ENCODE measurements around the gene CARS2.

The CARS2 gene

GRCh38 chr13:110690516-110690915 is 15.4 kb downstream of the CARS2 start:
- no peaks in the 10 kb centered on the region; the same call in 1 of the 2 replicates for H3K36me3 ChIP-seq
- no peak overlapping the region for H3K4me3 ChIP-seq (ENCODE audit: low read depth, low read length)
- TF ChIP-seq, protein P1, sequence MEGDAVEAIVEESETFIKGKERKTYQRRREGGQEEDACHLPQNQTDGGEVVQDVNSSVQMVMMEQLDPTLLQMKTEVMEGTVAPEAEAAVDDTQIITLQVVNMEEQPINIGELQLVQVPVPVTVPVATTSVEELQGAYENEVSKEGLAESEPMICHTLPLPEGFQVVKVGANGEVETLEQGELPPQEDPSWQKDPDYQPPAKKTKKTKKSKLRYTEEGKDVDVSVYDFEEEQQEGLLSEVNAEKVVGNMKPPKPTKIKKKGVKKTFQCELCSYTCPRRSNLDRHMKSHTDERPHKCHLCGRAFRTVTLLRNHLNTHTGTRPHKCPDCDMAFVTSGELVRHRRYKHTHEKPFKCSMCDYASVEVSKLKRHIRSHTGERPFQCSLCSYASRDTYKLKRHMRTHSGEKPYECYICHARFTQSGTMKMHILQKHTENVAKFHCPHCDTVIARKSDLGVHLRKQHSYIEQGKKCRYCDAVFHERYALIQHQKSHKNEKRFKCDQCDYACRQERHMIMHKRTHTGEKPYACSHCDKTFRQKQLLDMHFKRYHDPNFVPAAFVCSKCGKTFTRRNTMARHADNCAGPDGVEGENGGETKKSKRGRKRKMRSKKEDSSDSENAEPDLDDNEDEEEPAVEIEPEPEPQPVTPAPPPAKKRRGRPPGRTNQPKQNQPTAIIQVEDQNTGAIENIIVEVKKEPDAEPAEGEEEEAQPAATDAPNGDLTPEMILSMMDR (IDR thresholded peaks at IDR 0.05; ENCODE audit: low read depth, low read length), result no peak
- no peak for DNase-seq
- no peaks in the 10 kb centered on the region for H3K27me3 ChIP-seq
- no peaks in the 10 kb centered on the region for H3K9me3 ChIP-seq
- H3K4me1 ChIP-seq, result no peaks in the 10 kb centered on the region

GRCh38 chr13:110689711-110690110 is 16.2 kb downstream of the CARS2 start:
- H3K9me3 ChIP-seq, result no peaks in the 10 kb centered on the region
- TF ChIP-seq, protein P1 (IDR thresholded peaks at IDR 0.05; ENCODE audit: low read depth, low read length), result no peak
- H3K4me1 ChIP-seq, result no peaks in the 10 kb centered on the region
- no peaks in the 10 kb centered on the region; the same call in 1 of the 2 replicates for H3K36me3 ChIP-seq
- no peak for DNase-seq
- H3K4me3 ChIP-seq (ENCODE audit: low read depth, low read length), result no peak overlapping the region
- no peaks in the 10 kb centered on the region for H3K27me3 ChIP-seq

DNA sequence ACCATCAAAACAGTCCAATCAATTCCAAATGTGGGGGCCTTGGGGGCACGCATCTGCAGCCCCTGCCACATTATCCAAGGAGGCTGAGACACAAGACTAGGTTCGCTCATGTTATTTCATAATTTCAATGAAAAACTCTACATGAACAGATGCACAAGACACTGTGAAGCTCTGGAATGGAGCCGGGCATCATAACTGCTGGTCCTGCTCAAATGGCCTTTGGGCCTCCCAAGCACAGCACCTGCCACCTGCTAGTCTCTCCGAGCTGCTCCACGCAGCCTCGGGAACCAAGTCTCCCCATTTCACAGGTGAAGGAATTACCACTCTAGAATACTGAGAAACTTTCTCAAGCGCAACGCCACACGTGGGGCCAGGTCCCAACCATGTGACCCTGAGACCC is 16.9 kb downstream of the CARS2 start:
- no peaks in the 10 kb centered on the region; the same call in 1 of the 2 replicates for H3K36me3 ChIP-seq
- no peak overlapping the region for H3K4me3 ChIP-seq (ENCODE audit: low read depth, low read length)
- H3K4me1 ChIP-seq, result no peaks in the 10 kb centered on the region
- no peaks in the 10 kb centered on the region for H3K9me3 ChIP-seq
- TF ChIP-seq, protein P1 (IDR thresholded peaks at IDR 0.05; ENCODE audit: low read depth, low read length), result no peak
- H3K27me3 ChIP-seq, result no peaks in the 10 kb centered on the region
- DNase-seq, result no peak

DNA sequence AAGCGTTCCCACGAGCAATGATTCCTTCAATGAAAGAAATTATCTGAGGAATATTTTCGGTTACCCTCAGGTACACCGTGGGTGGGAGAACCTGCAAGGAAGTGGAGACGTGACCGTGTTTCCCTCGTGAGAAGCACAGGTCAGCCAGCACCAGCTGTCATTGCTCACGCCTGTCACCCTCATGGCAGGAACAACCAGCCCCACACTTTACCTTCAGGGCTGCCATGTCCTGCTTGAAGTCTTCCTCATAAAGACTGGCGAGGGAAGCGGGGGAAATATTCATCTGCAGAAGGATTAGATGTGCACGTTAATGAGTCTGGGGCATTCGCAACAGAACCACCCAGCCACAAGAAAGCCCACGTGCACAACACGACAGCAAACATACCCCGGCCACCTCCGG is 18.2 kb downstream of the CARS2 start:
- Histone ChIP-seq H3K4me3 (ENCODE audit: low read depth, low read length) (no peak overlapping the region), H3K27me3 (no peaks in the 10 kb centered on the region), H3K36me3 (peaks cover 3% of the 10 kb centered on the region), H3K9me3 (no peaks in the 10 kb centered on the region), H3K4me1 (no peaks in the 10 kb centered on the region)
- no peak for DNase-seq
- TF ChIP-seq, protein P1 (IDR thresholded peaks at IDR 0.05; ENCODE audit: low read depth, low read length), result no peak

DNA sequence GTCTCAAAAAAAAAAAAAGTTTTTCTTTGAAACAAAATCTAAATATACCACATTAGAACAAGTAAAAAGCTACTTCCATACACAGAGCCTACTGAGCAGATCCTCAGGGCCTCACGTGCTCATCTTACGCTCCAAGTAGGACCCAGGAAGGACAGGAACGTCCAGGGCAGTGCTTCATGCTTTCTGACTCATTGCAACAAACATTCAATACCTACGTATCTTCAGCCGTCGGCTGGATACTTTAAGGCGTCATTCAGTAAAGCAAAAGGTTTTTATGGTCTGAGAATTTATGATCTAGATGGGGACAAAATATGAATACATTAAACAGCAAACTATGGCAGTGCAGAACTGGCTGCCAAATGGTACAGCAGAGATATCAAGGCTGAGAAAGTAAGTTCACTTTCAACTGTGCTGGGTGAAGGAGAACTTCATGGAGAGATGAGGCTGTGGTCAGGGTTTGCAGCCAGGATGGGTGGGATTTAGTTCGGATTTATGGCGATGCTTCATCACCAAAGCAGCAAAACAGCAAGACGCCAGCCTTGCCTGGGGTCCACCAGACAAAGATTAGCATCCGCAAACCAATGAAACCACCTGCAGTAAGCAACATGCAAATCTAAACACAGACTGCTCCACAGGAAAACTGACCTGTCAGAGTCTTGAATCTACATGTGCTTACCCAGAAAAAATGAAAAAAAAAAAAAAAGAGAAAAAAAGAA is 20.5 kb downstream of the CARS2 start:
- Histone ChIP-seq H3K4me1 (no peaks in the 10 kb centered on the region), H3K9me3 (no peaks in the 10 kb centered on the region), H3K36me3 (peaks cover 12% of the 10 kb centered on the region), H3K4me3 (ENCODE audit: low read depth, low read length) (no peak overlapping the region), H3K27me3 (no peaks in the 10 kb centered on the region)
- DNase-seq, result no peak
- TF ChIP-seq, protein P1 (IDR thresholded peaks at IDR 0.05; ENCODE audit: low read depth, low read length), result no peak

DNA sequence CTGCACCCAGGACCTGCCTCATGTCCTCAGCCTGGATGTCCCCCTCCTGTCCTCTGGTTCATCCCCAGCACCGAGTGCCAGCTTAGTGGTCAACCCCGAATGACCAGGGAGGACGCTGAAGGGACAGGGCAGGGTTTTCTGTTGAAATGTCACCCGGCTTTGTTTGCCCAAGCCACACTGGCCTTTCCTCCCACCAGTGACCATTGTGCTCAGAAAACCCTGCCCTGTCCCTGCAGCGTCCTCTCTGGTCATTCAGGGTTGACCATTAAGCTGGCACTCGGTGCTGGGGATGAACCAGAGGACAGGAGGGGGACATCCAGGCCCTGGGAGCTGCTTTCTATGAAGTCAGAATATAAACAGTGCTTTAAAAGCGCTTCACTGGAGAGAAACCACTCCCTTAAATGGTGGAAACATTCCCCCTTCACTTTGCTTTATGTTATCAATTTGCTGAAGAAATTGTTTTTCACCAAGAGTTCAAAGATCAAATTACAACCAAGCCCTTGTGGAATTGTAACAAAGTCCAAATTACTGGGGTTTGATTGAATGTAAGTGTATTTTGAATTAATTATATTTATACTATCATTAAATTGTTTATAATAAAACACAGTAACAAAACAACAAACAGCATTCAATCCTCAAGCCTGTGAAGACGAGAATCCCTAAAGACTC is 21.4 kb downstream of the CARS2 start:
- no peak overlapping the region for H3K4me3 ChIP-seq (ENCODE audit: low read depth, low read length)

More for the DNA sequence above, 21.4 kb downstream of the CARS2 start:
- Histone ChIP-seq H3K9me3 (no peaks in the 10 kb centered on the region), H3K27me3 (no peaks in the 10 kb centered on the region), H3K36me3 (peaks cover 12% of the 10 kb centered on the region), H3K4me1 (no peaks in the 10 kb centered on the region)
- no peak for DNase-seq
- TF ChIP-seq, protein P1 (IDR thresholded peaks at IDR 0.05; ENCODE audit: low read depth, low read length), result no peak
